Measurements from ENCODE around the gene CDK14.
"Not testable (repeated sequence)": the region's sequence is repeated elsewhere in the genome, so short reads cannot be mapped to it uniquely, and the experiment has no call there.

CDK14 gene

DNA sequence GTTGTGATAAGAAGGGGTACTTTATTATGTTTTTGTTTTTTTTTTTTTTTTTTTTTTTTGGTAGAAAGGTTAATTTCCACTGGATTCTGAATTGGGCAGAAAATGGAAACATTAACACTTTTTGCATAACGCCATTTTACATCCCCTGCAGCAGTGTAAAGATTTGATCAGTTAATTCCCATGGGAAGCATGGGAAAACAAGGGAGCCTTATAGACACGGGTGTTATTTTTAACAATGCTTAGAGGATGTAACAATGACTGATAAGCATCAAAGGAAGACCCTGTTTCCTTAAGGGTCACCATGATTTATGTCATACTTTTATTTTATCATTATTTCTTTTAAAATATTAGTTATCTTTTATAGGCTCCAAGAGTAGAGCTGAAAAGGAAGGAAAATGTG, 140.2 kb downstream of the CDK14 start:
- Histone ChIP-seq H3K36me3 (replicated peaks) (no peaks in the 10 kb centered on the region), H3K9me3 (peaks cover 2% of the 10 kb centered on the region; the same call in 1 of the 2 replicates), H3K4me3 (no peak overlapping the region), H3K4me1 (no peaks in the 10 kb centered on the region), H3K27me3 (ENCODE audit: low read depth) (no peaks in the 10 kb centered on the region)
- in situ Hi-C loops (cut with MboI; ENCODE audit: low sequenced_read_pairs) = no loop called here
- DNase-seq (ENCODE audit: low spot score in 2 of 2) = no peak

DNA sequence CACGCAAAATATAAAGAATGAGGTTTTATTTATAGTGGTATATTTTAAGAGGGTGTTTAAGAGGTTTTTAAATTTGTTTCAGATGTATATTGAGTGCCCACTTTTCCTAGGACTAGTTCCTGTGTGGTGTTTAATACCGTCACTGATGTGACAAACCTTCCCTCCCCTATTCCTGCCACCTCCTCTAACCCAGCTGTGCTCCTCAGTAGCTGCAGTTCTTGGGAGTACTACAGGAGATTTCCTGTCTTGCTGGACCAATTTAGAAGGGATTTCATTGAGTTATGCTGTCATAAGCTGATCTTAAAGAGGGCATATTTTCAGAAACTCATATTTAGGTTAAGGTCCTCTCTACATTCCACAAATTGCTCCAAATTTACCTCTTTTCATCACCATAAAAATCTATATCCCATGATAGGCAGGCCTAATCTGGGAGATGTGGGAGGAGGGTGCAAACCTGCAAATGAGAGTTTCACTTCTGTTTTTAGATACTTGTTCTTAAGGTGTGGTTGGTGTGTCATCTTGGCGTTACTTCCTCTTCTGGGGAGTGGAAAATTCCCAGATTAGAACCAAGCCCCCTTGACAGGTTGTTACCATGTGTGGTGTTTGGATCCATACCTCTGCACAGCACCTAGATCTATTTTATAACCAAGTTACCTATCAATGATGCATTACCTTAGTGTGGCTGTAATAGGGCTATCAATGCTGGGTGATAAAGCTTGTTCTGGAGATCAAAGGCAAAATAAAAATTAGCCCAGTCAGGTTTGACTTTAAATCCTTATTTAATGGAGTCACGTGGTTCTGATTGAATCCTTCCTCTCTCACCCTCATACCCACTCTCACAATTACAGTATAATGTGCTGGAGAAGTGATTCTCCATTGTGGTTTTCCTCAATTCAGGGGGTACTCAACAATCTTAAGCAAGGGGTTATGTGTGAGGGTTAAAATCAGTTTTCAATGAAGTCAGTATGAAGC, 141.1 kb downstream of the CDK14 start:
- Histone ChIP-seq H3K4me1 (no peaks in the 10 kb centered on the region), H3K36me3 (replicated peaks) (no peaks in the 10 kb centered on the region), H3K9me3 (no peaks in the 10 kb centered on the region), H3K27me3 (ENCODE audit: low read depth) (no peaks in the 10 kb centered on the region), H3K4me3 (no peak overlapping the region)
- in situ Hi-C loops (cut with MboI; ENCODE audit: low sequenced_read_pairs) = no loop called here
- no peak for DNase-seq (ENCODE audit: low spot score in 2 of 2)

DNA sequence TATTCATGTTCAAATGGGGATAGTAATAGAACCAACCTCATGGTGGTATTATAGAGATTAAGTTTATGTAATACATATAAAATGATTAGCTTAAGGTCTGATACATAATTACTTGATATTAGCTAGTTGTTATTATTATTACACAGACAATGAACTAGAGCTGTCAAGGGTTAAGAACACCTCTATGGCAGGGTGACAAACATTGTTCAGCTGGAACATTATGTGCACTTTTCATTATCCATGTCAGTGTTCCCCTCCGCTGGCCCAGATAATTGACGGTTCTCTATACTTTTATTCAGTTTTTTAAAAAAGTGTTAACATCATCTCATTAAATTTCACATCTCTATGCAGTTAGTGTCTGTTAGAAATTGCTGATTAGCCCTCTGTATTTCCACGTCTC, 142.1 kb downstream of the CDK14 start:
- Histone ChIP-seq H3K36me3 (replicated peaks) (no peaks in the 10 kb centered on the region), H3K4me1 (no peaks in the 10 kb centered on the region), H3K9me3 (no peaks in the 10 kb centered on the region), H3K27me3 (ENCODE audit: low read depth) (no peaks in the 10 kb centered on the region), H3K4me3 (no peak overlapping the region)
- in situ Hi-C loops (cut with MboI; ENCODE audit: low sequenced_read_pairs) = no loop called here
- DNase-seq (ENCODE audit: low spot score in 2 of 2) = no peak

DNA sequence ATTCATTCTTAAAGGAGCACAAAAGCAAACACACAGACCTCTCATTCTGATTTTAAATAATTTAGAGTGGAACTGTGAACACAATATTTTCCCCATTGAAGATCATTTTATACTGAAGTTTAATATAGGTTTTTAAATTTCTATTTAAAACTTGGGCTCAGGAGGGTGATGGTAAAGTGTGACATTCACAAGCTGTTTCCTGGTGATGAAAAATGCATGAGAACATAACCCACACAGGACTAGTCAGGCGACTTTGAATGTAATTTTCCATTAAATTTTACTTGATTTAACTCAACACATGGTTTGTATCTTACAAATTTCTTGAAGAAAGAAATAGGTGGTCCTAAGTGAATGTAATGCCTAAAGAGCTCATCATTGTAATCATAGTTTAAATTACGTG, 143.6 kb downstream of the CDK14 start:
- no peaks in the 10 kb centered on the region for H3K36me3 ChIP-seq (replicated peaks)
- H3K4me3 ChIP-seq = no peak overlapping the region
- in situ Hi-C loops (cut with MboI; ENCODE audit: low sequenced_read_pairs) = no loop called here
- no peaks in the 10 kb centered on the region for H3K27me3 ChIP-seq (ENCODE audit: low read depth)
- no peak for DNase-seq (ENCODE audit: low spot score in 2 of 2)
- no peaks in the 10 kb centered on the region for H3K4me1 ChIP-seq
- no peaks in the 10 kb centered on the region for H3K9me3 ChIP-seq

DNA sequence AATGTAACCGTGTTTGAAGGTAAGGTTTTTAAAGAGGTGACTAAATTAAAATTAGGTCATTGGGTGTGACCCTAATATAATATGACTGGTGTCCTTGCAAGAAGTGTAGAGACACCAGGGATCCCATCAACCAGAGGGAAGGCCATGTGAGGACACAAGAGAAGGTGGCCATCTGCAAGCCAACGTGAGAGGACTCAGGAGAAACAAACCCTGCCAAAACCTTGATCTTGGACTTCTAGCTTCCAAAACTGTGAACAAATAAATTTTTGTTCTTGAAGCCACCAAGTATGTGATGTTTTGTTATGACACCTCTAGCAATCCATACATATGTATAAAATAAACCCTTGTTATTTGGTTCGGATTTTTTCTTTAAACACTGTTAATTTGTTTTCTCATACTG, 144.3 kb downstream of the CDK14 start:
- in situ Hi-C loops (cut with MboI; ENCODE audit: low sequenced_read_pairs) = no loop called here
- Histone ChIP-seq H3K36me3 (replicated peaks) (no peaks in the 10 kb centered on the region), H3K4me3 (no peak overlapping the region), H3K4me1 (no peaks in the 10 kb centered on the region), H3K27me3 (ENCODE audit: low read depth) (no peaks in the 10 kb centered on the region), H3K9me3 (no peaks in the 10 kb centered on the region)
- no peak for DNase-seq (ENCODE audit: low spot score in 2 of 2)

DNA sequence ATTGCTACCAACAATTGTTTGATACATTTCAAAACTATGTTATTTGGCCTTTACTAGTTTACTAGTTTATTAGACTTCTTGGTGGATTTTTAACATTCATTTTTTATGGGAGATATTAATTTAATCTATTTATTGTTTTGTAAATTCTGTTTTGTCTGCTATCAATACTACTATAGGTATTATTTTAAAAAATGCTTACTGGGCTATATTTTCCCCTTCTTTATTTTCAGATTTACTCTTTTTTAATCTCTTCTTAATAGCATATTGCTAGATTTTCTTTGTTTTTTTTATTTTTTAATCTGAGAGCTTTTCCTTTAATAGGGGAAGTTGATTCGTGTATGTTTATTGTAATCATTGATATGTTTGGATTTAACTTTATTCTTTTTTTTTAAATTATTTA, 147.5 kb downstream of the CDK14 start:
- DNase-seq (ENCODE audit: low spot score in 2 of 2) = no peak
- in situ Hi-C loops (cut with MboI; ENCODE audit: low sequenced_read_pairs) = no loop called here
- no peaks in the 10 kb centered on the region for H3K4me1 ChIP-seq
- H3K4me3 ChIP-seq = no peak overlapping the region
- no peaks in the 10 kb centered on the region for H3K27me3 ChIP-seq (ENCODE audit: low read depth)
- no peaks in the 10 kb centered on the region for H3K36me3 ChIP-seq (replicated peaks)
- no peaks in the 10 kb centered on the region for H3K9me3 ChIP-seq

DNA sequence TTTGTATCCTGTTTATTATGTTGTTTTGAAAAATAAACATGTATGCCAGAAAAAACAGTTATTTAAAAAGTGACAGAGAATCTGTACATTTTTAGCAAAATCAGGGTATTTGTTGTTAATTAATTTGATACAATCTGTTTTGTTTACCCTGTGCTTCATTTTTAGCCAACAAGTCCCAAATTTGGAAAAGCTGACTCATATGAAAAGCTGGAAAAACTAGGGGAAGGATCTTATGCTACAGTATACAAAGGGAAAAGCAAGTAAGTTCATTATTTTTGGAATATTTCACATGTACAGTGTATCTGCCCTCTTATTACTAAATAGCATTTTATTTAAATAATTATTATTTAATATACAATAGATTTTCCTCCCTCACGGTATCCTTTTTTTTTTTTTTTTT, 151.4 kb downstream of the CDK14 start:
- Histone ChIP-seq H3K36me3 (replicated peaks) (no peaks in the 10 kb centered on the region), H3K4me1 (no peaks in the 10 kb centered on the region), H3K9me3 (no peaks in the 10 kb centered on the region), H3K27me3 (ENCODE audit: low read depth) (no peaks in the 10 kb centered on the region), H3K4me3 (no peak overlapping the region)
- DNase-seq (ENCODE audit: low spot score in 2 of 2) = no peak
- in situ Hi-C loops (cut with MboI; ENCODE audit: low sequenced_read_pairs) = no loop called here

DNA sequence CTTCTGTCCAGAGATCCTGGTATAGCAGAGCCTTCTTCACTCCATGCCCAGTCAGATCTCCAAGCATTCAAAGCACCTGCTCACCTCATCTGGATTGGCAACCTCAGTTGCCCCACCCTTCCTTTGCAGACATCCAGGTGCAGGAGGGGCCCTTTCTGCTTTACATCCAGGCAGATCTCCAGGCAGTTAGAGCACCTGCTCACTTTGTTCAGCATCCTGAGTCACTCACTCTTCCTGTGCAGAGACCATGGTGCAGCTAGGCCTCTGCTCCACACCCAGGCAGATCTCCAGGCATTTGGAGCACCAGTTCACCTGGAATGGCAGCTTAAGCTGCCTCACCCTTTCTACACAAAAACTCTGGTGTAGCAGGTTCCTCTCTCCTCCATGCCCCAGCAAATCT, 153.1 kb downstream of the CDK14 start:
- H3K36me3 ChIP-seq (replicated peaks) = no peaks in the 10 kb centered on the region
- H3K4me1 ChIP-seq = no peaks in the 10 kb centered on the region
- DNase-seq (ENCODE audit: low spot score in 2 of 2) = no peak
- H3K9me3 ChIP-seq = no peaks in the 10 kb centered on the region
- no peaks in the 10 kb centered on the region for H3K27me3 ChIP-seq (ENCODE audit: low read depth)
- no peak overlapping the region for H3K4me3 ChIP-seq
- in situ Hi-C loops (cut with MboI; ENCODE audit: low sequenced_read_pairs) = no loop called here

DNA sequence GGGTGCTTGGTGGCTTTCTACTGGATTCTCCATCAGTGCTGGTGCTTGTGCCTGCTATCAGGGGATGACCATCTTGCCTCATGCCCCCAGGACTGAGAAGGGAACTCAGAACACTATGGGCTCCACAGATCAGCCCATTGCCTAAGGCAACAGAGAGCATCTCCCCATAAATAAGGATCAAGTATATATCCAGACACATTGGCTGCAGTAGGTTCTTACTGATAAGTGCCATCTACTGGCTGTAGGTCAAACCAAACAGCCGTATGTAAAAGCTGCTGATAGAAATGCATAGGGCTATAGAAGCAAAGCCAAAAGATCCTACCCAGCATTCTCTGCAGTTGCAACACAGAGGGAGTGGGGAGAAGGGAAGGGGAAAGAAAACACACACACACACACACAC, 153.7 kb downstream of the CDK14 start:
- no peaks in the 10 kb centered on the region for H3K36me3 ChIP-seq (replicated peaks)
- no peaks in the 10 kb centered on the region for H3K4me1 ChIP-seq
- peak in 1 of 2 experiments; percentile 6 for DNase-seq (ENCODE audit: low spot score in 2 of 2)
- H3K27me3 ChIP-seq (ENCODE audit: low read depth) = no peaks in the 10 kb centered on the region
- H3K4me3 ChIP-seq = no peak overlapping the region
- in situ Hi-C loops (cut with MboI; ENCODE audit: low sequenced_read_pairs) = no loop called here
- H3K9me3 ChIP-seq = no peaks in the 10 kb centered on the region

DNA sequence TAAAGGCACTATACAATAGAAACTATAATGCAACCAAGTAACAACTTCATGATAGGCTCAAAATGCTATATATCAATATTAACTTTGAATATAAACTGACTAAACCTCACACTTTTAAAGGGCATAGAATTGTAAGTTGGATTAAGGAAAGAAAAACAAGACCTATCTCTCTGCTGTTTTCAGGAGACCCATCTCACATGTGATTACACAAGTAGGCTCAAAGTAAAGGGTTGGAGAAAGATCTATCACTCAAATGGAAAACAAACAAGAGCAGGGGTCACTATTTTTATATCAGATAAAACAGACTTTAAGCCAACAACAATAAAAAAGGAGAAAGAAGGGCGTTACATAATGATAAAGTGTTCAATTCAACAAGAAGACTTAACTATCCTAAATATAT, 155.5 kb downstream of the CDK14 start:
- no peaks in the 10 kb centered on the region for H3K27me3 ChIP-seq (ENCODE audit: low read depth)
- no peak for DNase-seq (ENCODE audit: low spot score in 2 of 2)
- no peaks in the 10 kb centered on the region for H3K4me1 ChIP-seq
- in situ Hi-C loops (cut with MboI; ENCODE audit: low sequenced_read_pairs) = no loop called here
- no peaks in the 10 kb centered on the region for H3K36me3 ChIP-seq (replicated peaks)
- no peaks in the 10 kb centered on the region for H3K9me3 ChIP-seq
- no peak overlapping the region for H3K4me3 ChIP-seq

DNA sequence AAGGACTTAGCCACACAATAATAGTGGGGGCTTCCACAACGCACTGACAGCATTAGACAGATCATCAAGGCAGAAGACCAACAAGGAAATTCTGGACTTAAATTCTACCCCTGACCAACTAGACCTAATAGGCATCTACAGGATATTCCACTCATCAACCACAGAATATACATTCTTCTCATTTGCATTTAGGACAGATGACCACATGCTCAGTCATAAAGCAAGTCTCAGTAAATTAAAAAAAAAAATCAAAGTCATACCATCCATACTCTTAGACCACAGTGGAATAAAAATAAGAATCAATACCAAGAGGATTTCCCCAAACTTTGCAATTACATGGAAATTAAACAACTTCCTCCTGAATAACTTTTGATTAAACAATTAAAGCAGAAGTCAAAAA, 155.9 kb downstream of the CDK14 start:
- H3K36me3 ChIP-seq (replicated peaks) = no peaks in the 10 kb centered on the region
- H3K4me3 ChIP-seq = no peak overlapping the region
- no peaks in the 10 kb centered on the region for H3K27me3 ChIP-seq (ENCODE audit: low read depth)
- no peaks in the 10 kb centered on the region for H3K9me3 ChIP-seq
- DNase-seq (ENCODE audit: low spot score in 2 of 2) = no peak
- in situ Hi-C loops (cut with MboI; ENCODE audit: low sequenced_read_pairs) = no loop called here
- no peaks in the 10 kb centered on the region for H3K4me1 ChIP-seq

DNA sequence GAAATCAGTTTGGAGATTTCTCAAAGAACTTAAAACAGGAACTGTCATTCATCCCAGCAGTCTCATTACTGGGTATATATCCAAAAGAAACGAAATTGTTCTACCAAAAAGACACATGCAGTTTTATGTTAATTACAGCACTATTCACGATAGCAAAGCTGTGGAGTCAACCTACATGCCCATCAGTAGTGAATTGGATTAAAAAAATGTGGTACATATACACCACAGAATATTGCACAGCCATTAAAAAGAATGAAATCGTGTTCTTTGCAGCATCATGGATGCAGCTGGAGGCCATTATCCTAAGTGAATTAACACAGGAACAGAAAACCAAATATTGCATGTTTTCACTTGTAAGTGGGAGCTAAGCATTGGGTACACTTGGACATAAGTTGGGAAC, 158.9 kb downstream of the CDK14 start:
- H3K36me3 ChIP-seq (replicated peaks) = no peaks in the 10 kb centered on the region
- H3K4me1 ChIP-seq = no peaks in the 10 kb centered on the region
- in situ Hi-C loops (cut with MboI; ENCODE audit: low sequenced_read_pairs) = no loop called here
- no peak for DNase-seq (ENCODE audit: low spot score in 2 of 2)
- no peaks in the 10 kb centered on the region for H3K9me3 ChIP-seq
- no peaks in the 10 kb centered on the region for H3K27me3 ChIP-seq (ENCODE audit: low read depth)
- H3K4me3 ChIP-seq = no peak overlapping the region

DNA sequence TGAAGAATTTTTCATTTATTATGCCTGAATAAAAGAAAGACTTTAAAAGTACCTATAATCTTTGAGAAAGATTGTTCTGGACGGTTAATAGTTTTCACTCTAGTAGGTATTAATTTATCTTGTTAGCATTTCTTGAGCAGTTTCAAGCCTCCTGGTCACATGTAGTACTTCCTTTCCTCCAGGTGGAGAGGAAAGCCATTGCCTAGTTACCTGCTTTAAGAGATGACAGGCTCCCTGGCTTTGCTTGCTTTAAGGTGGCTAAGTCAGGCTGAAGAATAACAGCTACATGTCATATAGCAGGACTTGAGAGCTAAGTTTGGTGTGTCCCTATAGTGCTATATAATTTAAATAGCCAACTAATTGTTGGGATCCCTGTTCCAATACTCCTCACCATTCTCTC, 160.2 kb downstream of the CDK14 start:
- in situ Hi-C loops (cut with MboI; ENCODE audit: low sequenced_read_pairs) = no loop called here
- H3K36me3 ChIP-seq (replicated peaks) = no peaks in the 10 kb centered on the region
- no peaks in the 10 kb centered on the region for H3K9me3 ChIP-seq
- no peak for DNase-seq (ENCODE audit: low spot score in 2 of 2)
- no peak overlapping the region for H3K4me3 ChIP-seq
- H3K4me1 ChIP-seq = no peaks in the 10 kb centered on the region
- no peaks in the 10 kb centered on the region for H3K27me3 ChIP-seq (ENCODE audit: low read depth)

DNA sequence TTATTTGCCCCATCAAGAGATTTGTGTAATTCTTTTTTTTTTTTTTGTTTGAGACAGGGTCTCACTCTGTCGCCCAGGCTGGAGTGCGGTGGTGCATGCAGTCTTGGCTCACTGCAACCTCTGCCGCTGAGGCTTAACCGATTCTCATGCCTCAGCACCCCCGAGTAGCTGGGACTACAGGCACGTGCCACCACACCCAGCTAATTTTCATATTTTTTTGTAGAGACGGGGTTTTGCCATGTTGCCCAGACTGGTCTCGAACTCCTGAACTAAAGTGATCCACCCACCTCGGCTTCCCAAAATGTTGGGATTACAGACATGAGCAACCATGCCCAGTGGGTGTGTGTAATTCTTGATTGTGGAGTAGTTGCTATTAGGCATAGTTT, 161.4 kb downstream of the CDK14 start:
- in situ Hi-C loops (cut with MboI; ENCODE audit: low sequenced_read_pairs); H3K27me3 ChIP-seq (ENCODE audit: low read depth); H3K4me1 ChIP-seq; H3K4me3 ChIP-seq; H3K9me3 ChIP-seq; DNase-seq (ENCODE audit: low spot score in 2 of 2); H3K36me3 ChIP-seq (replicated peaks): not testable (repeated sequence)

Measured in HAP-1 (cell line).